ENCODE results near the gene XAF1.

DNA sequence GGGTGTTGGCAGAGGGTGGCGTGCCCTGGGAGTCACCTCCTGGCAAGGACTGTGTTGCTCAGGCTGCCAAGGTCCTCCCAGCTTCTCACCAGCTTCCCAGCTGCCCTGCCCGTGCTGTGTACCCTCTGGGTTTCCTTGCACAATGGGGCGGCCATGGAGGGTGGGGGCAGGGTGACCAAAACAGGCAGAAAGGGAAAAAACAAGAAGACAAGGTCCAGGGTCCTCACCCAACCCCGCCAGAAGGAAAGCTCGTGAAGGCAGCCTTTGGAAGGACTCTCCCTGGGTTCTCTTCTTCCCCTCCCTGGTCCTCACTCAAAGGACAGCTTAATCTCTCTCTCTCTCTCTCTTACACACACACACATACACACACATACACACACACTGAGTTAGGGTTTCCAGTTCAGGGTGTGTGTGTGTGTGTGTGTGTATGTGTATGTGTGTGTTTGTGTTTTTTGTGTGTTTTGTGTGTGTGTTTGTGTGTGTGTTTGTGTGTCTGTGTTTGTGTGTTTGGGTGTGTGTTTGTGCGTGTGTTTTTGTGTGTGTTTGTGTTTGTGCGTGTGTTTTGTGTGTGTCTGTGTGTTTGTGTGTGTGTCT, 44.7 kb upstream of the XAF1 start:
- TF ChIP-seq, protein P1, sequence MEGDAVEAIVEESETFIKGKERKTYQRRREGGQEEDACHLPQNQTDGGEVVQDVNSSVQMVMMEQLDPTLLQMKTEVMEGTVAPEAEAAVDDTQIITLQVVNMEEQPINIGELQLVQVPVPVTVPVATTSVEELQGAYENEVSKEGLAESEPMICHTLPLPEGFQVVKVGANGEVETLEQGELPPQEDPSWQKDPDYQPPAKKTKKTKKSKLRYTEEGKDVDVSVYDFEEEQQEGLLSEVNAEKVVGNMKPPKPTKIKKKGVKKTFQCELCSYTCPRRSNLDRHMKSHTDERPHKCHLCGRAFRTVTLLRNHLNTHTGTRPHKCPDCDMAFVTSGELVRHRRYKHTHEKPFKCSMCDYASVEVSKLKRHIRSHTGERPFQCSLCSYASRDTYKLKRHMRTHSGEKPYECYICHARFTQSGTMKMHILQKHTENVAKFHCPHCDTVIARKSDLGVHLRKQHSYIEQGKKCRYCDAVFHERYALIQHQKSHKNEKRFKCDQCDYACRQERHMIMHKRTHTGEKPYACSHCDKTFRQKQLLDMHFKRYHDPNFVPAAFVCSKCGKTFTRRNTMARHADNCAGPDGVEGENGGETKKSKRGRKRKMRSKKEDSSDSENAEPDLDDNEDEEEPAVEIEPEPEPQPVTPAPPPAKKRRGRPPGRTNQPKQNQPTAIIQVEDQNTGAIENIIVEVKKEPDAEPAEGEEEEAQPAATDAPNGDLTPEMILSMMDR (IDR thresholded peaks at IDR 0.05), result no peak
- TF ChIP-seq POLR2A (IDR thresholded peaks at IDR 0.05), result no peak
